Activated B cell treated with CpG ODN at 0.5 μM for 24 hours (primary cell): ENCODE measurements around the gene TMEM244. TPM values are rescaled to one million over a fixed set of nuclear protein-coding genes. Genes with fewer than 3 reads are reported as not detected.

Source experiments
- ATAC-seq: fragments of 200-7000 bp; cut with Tn5 transposase; one replicate; pipeline ENCODE4 v1.10.0; 2021; ENCODE audit warnings: low read depth, mild to moderate bottlenecking, moderate library complexity
- CTCF ChIA-PET: fragments of 350-600 bp; sonication (Branson Sonifier 250); formaldehyde crosslinking; loops from one replicate; lab custom pipeline; 2021; ENCODE audit warnings: antibody characterized with exemption; lab: Charles Lee
- POLR2A ChIA-PET: fragments of 350-600 bp; sonication (Branson Sonifier 250); formaldehyde crosslinking; loops from one replicate; lab custom pipeline; 2021; ENCODE audit warnings: antibody characterized with exemption; lab: Charles Lee
- DNase-seq: peaks from one replicate; pipeline ENCODE4 v3.0.0; 2022
- H3K27ac Mint-ChIP-seq: one replicate; pipeline ENCODE4 v1.8.0; 2020; ENCODE audit warnings: mixed read lengths
- H3K27me3 Mint-ChIP-seq: one replicate; pipeline ENCODE4 v1.8.0; 2021; ENCODE audit warnings: mixed read lengths
- H3K36me3 Mint-ChIP-seq: one replicate; pipeline ENCODE4 v1.8.0; 2021; ENCODE audit warnings: low read depth, mixed read lengths
- H3K4me1 Mint-ChIP-seq: one replicate; pipeline ENCODE4 v1.8.0; 2021; ENCODE audit warnings: mixed read lengths
- H3K4me3 Mint-ChIP-seq: one replicate; pipeline ENCODE4 v1.8.0; 2020; ENCODE audit warnings: mild to moderate bottlenecking, mixed read lengths
- H3K9me3 Mint-ChIP-seq: one replicate; pipeline ENCODE4 v1.8.0; 2020; ENCODE audit warnings: mixed read lengths
- CTCF ChIP-seq: fragments of 200-600 bp; IDR thresholded peaks from one replicate; pipeline ENCODE4 v1.8.0; 2022; ENCODE audit warnings: antibody characterized with exemption, mild to moderate bottlenecking
- intact Hi-C: fragments of 100-400 bp; cut with micrococcal nuclease; formaldehyde crosslinking; loops from one replicate; pipeline ENCODE4 v1.15.1; 2024
- total RNA-seq: library from RNA; stranded (reverse); gene quantifications from 2 replicates; pipeline ENCODE4 v1.2.3, GENCODE V29; 2022

TMEM244 gene
- total RNA-seq, 1 donor from 2014 or later = not detected

- Mint-ChIP-seq H3K36me3 (no peaks in the 10 kb centered on the region), H3K27me3 (no peaks in the 10 kb centered on the region), H3K9me3 (peaks cover 5% of the 10 kb centered on the region), H3K4me1 (peaks cover 16% of the 10 kb centered on the region), H3K4me3 (no peak overlapping the region), H3K27ac (no peak overlapping the region)
- ATAC-seq (no peak), DNase-seq (no peak)
- ChIA-PET CTCF (no interaction called here), POLR2A (no interaction called here)
- intact Hi-C loops = no loop called here
- no peak for TF ChIP-seq CTCF
Observed at GRCh38 chr6:129863664-129864063, 2.5 kb upstream of the TMEM244 start.

DNA sequence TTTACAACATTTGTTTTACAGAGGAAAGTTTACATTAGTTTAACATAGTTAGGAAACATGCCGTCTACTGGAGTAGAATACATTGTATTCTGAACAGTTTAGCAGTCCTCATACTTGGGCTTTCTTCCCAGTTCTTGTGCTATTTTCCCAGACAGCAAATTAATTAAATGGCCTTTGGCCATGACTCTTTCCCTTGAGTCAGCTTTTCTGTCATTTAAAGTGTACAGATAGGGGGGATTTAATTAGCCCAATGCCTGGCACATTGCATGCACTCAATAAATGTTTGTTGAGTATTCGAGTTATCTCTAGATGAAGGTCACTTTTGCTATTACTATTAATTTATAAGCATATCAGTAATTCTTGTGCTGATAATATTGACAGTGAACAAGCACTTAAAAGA lies 1.6 kb downstream of the TMEM244 start:
- no peaks in the 10 kb centered on the region for H3K36me3 Mint-ChIP-seq
- H3K27me3 Mint-ChIP-seq = no peaks in the 10 kb centered on the region
- H3K4me3 Mint-ChIP-seq = no peak overlapping the region
- DNase-seq (no peak), ATAC-seq (no peak)
- no peak overlapping the region for H3K27ac Mint-ChIP-seq
- CTCF ChIA-PET = no interaction called here
- POLR2A ChIA-PET = no interaction called here
- intact Hi-C loops = no loop called here
- no peak for TF ChIP-seq CTCF
- peaks cover 4% of the 10 kb centered on the region for H3K9me3 Mint-ChIP-seq
- peaks cover 9% of the 10 kb centered on the region for H3K4me1 Mint-ChIP-seq

- H3K36me3 Mint-ChIP-seq = no peaks in the 10 kb centered on the region
- DNase-seq = no peak
- H3K4me3 Mint-ChIP-seq = no peak overlapping the region
- intact Hi-C loops = no loop called here
- H3K9me3 Mint-ChIP-seq = peaks cover 4% of the 10 kb centered on the region
- ATAC-seq = no peak
- ChIA-PET CTCF (no interaction called here), POLR2A (no interaction called here)
- TF ChIP-seq CTCF = no peak
- peaks cover 9% of the 10 kb centered on the region for H3K4me1 Mint-ChIP-seq
- peaks cover under 1% of the 10 kb centered on the region for H3K27me3 Mint-ChIP-seq
- no peak overlapping the region for H3K27ac Mint-ChIP-seq
Observed at GRCh38 chr6:129857838-129858237, 3.3 kb downstream of the TMEM244 start.

- H3K36me3 Mint-ChIP-seq = no peaks in the 10 kb centered on the region
- H3K4me1 Mint-ChIP-seq = no peaks in the 10 kb centered on the region
- peaks cover 4% of the 10 kb centered on the region for H3K9me3 Mint-ChIP-seq
- H3K4me3 Mint-ChIP-seq = no peak overlapping the region
- H3K27me3 Mint-ChIP-seq = peaks cover 3% of the 10 kb centered on the region
- TF ChIP-seq CTCF = no peak
- ChIA-PET POLR2A (no interaction called here), CTCF (no interaction called here)
- ATAC-seq = no peak
- intact Hi-C loops = no loop called here
- no peak overlapping the region for H3K27ac Mint-ChIP-seq
- DNase-seq = no peak
Observed at GRCh38 chr6:129853996-129854711, 7.0 kb downstream of the TMEM244 start.

DNA sequence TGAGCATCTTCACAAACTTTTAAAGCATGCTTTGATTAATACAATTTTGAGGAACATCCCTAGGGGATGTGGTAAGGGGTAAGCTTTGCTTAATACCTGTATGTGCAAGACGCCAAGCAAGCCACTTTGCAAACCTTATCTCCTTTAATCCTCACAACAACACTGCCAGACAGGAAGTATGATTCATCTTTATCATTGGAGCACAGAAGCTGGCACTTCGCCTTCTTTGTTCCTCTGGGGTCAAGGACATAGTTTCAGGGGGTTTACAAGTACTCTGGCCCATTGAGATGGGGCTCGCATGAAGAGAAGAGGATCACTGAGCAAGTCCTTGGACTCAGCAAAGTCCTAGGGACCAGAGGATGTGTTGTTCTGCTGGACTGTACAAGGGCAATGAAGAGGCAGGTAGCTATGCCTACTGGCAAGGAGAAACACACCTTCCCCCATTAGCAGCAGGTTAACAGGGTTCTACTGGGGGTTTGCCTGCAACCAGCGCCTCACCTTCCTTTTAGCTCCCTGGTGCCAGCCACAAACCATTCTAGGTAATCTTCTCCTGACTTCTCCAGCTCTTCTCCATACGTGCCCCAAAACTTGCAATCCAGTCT lies 8.8 kb downstream of the TMEM244 start:
- no peak for TF ChIP-seq CTCF
- H3K4me3 Mint-ChIP-seq = no peak overlapping the region
- peaks cover 3% of the 10 kb centered on the region for H3K27me3 Mint-ChIP-seq
- H3K4me1 Mint-ChIP-seq = no peaks in the 10 kb centered on the region
- intact Hi-C loops = no loop called here
- H3K36me3 Mint-ChIP-seq = no peaks in the 10 kb centered on the region
- no peak for ATAC-seq
- POLR2A ChIA-PET = no interaction called here
- peaks cover 4% of the 10 kb centered on the region for H3K9me3 Mint-ChIP-seq
- CTCF ChIA-PET = no interaction called here
- H3K27ac Mint-ChIP-seq = no peak overlapping the region
- DNase-seq = no peak
